Measurements from ENCODE around the gene NFS1.

Gene NFS1

DNA sequence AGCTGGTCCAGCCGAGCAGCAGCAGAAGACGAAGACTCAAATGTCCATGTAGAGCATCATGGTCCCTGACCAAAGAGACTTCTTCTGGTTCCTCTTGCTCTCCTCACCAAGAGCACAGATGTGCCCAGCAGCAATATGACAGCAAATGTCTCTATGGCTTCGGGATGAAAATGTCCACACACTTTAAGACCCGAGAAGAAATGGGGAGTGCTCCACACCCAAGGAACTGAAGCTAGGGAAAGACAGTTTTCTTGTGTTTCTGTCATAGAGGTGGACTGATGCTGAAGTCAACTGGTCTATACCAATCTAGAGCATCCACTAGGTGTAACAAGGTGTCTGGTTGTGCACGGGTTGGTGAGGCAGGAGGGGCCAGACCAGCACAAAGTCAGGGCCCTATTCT is 29.9 kb downstream of the NFS1 start:
- DNase-seq: no peak

DNA sequence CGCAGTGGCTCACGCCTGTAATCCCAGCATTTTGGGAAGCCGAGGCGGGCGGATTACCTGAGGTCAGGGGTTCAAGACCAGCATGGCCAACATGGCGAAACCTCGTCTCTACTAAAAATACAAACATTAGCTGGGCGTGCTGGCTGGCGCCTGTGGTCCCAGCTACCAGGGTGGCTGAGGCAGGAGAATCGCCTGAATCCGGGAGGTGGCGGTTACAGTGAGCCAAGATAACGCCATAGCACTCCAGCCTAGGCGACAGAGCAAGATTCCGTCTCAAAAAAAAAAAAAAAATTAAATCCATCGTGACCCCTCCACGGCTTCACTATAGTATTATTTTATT is 33.2 kb downstream of the NFS1 start:
- no peak for DNase-seq

DNA sequence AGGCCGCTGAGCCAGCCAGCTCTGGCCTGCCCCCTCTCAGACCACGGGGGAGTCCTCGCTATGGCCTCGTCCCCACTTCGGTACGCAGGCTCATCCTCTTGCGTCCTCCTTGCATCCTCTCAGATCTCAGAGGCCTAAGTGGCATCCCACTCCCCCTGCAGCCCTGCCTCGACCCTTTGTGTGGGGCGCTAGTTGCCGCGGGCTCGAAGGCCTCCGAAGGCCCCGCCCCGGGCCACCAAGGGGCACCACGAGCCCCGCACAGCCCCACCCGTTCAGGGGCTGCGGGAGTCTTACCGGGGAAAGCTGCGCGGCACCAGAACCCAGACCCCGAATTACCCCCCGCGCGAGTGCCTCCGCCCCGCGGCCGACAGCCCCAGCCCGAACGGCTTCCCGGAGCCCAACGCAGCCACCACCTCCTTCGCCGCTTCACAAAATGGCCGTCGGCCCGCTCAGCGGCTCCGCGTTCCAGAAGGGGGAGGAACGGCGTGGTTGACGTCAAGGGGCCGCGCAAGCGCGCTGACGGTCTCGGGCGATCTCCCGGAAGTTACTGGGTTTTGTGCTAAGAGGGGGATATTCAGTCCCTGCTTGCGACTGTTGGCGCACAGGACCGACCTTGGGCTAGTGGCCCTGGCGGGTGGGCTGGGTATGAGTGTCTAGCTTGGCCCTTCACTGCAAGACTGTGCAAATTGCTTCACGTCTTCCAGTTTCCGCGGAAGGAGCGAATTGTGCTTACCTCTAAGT is 34.5 kb downstream of the NFS1 start, which contains the start of the genes CPNE1 and RBM12:
TSS of gene CPNE1 (minus strand) at position 435 of the 741 bp plus-strand sequence. CDS start 31,977 bp downstream, outside the sequence.
TSS of gene RBM12 (minus strand) at position 435 of the 741 bp plus-strand sequence. CDS start 9,578 bp downstream, outside the sequence.
- peak; percentile 93 for DNase-seq

GRCh38 chr20:35663516-35664465 is 35.4 kb downstream of the NFS1 start:
- DNase-seq: peak; percentile 66

GRCh38 chr20:35662551-35662950 is 36.6 kb downstream of the NFS1 start:
- peak; percentile 18 for DNase-seq

GRCh38 chr20:35661908-35662307 is 37.2 kb downstream of the NFS1 start:
- no peak for DNase-seq

GRCh38 chr20:35661053-35661452 is 38.1 kb downstream of the NFS1 start:
- DNase-seq: no peak

GRCh38 chr20:35660122-35660937 is 38.8 kb downstream of the NFS1 start:
- peak; percentile 42 for DNase-seq

- no peak for DNase-seq
Measured at GRCh38 chr20:35657271-35657670, 41.9 kb downstream of the NFS1 start.

DNA sequence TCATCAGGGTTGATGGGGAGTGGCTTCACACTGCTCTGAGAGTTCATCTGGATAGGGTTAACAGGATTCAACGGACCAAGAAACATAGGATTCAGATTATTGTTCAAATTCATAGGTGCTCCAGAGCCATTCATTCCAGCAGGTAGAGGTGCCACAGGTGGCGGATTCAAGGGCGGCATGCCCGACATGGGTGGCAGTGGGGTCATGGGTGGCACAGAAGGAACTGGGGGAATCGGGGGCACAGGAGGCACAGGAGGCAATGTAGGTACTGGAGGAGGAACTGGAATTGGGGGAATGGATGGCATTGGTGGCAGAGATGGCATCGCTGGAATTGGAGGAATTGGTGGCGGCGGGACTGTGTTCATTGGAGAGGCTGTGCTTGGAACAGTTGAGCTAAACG is 44.7 kb downstream of the NFS1 start:
- no peak for DNase-seq

GRCh38 chr20:35653893-35654292 is 45.3 kb downstream of the NFS1 start:
- DNase-seq: no peak

- no peak for DNase-seq
Measured at GRCh38 chr20:35653430-35653734, 45.8 kb downstream of the NFS1 start.

GRCh38 chr20:35652641-35653429 is 46.3 kb downstream of the NFS1 start:
- DNase-seq: no peak

GRCh38 chr20:35651958-35652357 is 47.2 kb downstream of the NFS1 start:
- DNase-seq: no peak

DNA sequence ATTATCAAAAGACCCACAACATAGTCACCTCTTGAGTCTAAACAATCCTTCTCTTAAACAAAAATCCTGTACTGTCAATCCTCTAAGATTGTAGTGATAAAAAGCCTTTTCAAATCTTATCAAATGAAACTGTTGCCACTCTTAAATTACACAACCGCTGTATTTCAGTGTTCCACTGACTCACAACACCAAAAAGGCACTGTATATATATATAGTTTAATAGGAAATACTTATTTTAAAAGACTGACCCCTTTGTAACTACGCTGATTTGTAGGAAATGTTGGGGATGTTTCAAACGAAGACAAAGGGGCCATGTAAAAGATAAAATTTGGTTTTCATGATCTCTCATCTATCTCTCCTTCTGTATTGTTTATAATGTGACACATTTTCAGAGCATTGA is 48.5 kb downstream of the NFS1 start:
- DNase-seq: no peak

DNA sequence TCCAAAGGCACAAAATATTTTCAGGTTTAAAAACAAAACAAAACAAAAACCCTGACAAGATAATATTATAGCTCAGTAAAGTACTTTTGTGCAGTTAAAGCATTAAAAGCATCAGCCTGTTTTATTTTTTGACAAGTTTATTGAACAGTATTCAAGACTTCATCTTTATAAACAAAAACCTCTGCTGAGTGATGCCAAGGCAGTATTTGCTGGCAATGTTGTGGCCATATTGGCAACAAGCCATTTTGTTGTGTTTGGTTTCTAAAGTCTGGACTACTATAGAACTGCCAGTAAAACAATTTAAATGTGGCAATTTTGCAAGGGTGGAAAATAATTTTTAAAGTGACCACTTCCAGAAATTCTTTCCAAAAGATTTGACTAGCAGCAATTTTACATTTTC is 50.3 kb downstream of the NFS1 start:
- no peak for DNase-seq

- no peak for DNase-seq
Measured at GRCh38 chr20:35644806-35645205, 54.3 kb downstream of the NFS1 start.

DNA sequence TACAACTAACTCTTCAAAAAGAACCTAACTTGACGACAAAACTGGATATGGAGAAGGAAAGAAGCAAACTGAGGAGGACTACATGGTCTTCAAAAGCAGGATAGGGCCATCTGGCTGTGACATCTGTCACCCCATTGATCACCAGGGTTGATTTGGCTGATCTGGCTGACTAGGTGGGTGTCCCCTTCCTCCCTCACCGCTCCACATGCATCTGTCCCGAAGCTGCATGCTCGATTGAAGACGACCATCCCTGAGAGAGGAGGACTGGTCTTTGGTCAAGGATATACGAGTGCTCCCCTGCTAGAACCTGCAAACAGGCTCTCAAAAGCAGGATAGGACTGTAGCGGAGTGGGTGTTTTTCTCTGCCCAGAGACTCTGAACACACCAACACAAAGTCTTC is 56.1 kb downstream of the NFS1 start:
- no peak for DNase-seq

DNA sequence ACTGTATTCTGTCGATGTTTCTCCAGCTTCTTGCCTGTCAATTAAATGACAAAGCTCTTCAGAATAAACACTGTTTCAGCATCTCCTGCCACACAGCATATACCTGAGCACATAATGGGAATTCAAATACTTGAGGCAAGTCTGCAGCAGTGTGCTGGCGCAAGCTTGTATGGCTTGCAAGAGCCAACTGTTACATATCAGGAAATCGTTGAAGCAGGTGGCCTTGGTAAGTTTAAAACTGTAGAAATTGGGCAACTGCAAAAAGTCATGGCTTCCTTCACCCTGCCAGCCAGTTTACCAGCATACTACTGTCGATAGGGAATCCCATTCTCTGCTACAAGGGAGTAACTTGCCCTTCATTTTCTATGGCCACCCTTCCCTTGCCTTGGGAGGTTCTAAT is 57.4 kb downstream of the NFS1 start:
- DNase-seq: no peak

GRCh38 chr20:35640724-35641123 is 58.4 kb downstream of the NFS1 start:
- no peak for DNase-seq

DNA sequence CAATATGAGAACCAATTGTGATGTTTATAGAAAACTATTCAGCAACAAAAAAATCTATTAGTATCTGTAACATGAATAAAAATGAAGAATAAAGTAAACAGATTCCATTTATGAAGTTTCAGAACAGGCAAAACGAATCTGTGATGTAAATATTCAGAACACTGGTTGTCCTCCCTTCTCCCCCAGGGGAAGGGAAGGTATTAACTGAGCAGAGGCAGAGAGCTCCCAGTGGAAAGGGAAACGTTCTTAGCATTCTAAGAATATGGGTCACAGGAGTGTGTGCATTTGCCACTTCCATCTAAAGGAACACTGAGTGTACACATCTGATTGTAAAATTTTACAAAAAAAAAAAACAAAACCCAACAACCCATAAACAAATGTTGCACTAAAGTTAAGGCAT is 60.4 kb downstream of the NFS1 start:
- no peak for DNase-seq

- no peak for DNase-seq
Measured at GRCh38 chr20:35637276-35637675, 61.9 kb downstream of the NFS1 start.

Data from stimulated activated CD4-positive, alpha-beta T cell treated with anti-CD3 and anti-CD28 coated beads, Interleukin-4, amount 100 ng/mL, for 24 hours (primary cell).